ENCODE measurements around the gene P2RY8. TPM values are rescaled to one million over a fixed set of nuclear protein-coding genes. Genes with fewer than 3 reads are reported as not detected.

P2RY8 gene
- total RNA-seq, 2 experiments from 2014 or later, result 139 TPM

GRCh38 chrX:1488745-1489144 lies 48.2 kb downstream of the P2RY8 start:
- Histone ChIP-seq H3K9me3 (ENCODE audit: control insufficient read depth in 1 of 2, insufficient read depth in 1 of 2, low read length in 2 of 2) (peaks cover 0 to 6% of the 10 kb centered on the region in 2 experiments), H3K4me1 (ENCODE audit: insufficient read depth, low read length) (peaks cover 15% of the 10 kb centered on the region), H3K27me3 (ENCODE audit: control insufficient read depth in 1 of 2, insufficient read depth in 2 of 2, low read length in 2 of 2) (no peaks in the 10 kb centered on the region), H3K27ac (ENCODE audit: low read depth in 1 of 2, low read length in 2 of 2) (no peak overlapping the region), H3K36me3 (ENCODE audit: insufficient read depth, low read length) (peaks cover 69% of the 10 kb centered on the region), H3K4me3 (ENCODE audit: low read length) (no peak overlapping the region)
- peak overlapping the region; percentile 58 for H3K27ac Mint-ChIP-seq
- H3K4me3 Mint-ChIP-seq, result no peak overlapping the region
- TF ChIP-seq CTCF (IDR thresholded peaks at IDR 0.05), result no peak
- DNase-seq (no peak), ATAC-seq (ENCODE audit: poor library complexity) (no peak)
- POLR2A ChIA-PET, result no interaction called here
- H3K4me1 Mint-ChIP-seq (ENCODE audit: low read depth), result peaks cover 28% of the 10 kb centered on the region
- peaks cover 3% of the 10 kb centered on the region for H3K9me3 Mint-ChIP-seq
- peaks cover 78% of the 10 kb centered on the region for H3K36me3 Mint-ChIP-seq (ENCODE audit: low read depth)
- no peaks in the 10 kb centered on the region for H3K27me3 Mint-ChIP-seq
- intact Hi-C loops (cut with DNase I, micrococcal nuclease), result no loop called here
- CTCF ChIA-PET, result no interaction called here

- DNase-seq, result peak in 2 of 14 experiments; percentile 1 to 21
- Mint-ChIP-seq H3K9me3 (peaks cover 3% of the 10 kb centered on the region), H3K27ac (peak overlapping the region; percentile 58), H3K4me1 (ENCODE audit: low read depth) (peaks cover 23% of the 10 kb centered on the region), H3K36me3 (ENCODE audit: low read depth) (peaks cover 74% of the 10 kb centered on the region), H3K4me3 (no peak overlapping the region), H3K27me3 (no peaks in the 10 kb centered on the region)
- no peak for ATAC-seq (ENCODE audit: poor library complexity)
- intact Hi-C loops (cut with DNase I, micrococcal nuclease), result no loop called here
- Histone ChIP-seq H3K9me3 (ENCODE audit: control insufficient read depth in 1 of 2, insufficient read depth in 1 of 2, low read length in 2 of 2) (peaks cover 0 to 6% of the 10 kb centered on the region in 2 experiments), H3K4me3 (ENCODE audit: low read length) (no peak overlapping the region), H3K36me3 (ENCODE audit: insufficient read depth, low read length) (peaks cover 71% of the 10 kb centered on the region), H3K27me3 (ENCODE audit: control insufficient read depth in 1 of 2, insufficient read depth in 2 of 2, low read length in 2 of 2) (no peaks in the 10 kb centered on the region), H3K4me1 (ENCODE audit: insufficient read depth, low read length) (peaks cover 15% of the 10 kb centered on the region), H3K27ac (ENCODE audit: low read depth in 1 of 2, low read length in 2 of 2) (no peak overlapping the region)
- no peak for TF ChIP-seq CTCF (IDR thresholded peaks at IDR 0.05)
- POLR2A ChIA-PET, result no interaction called here
- CTCF ChIA-PET, result no interaction called here
These were observed 48.8 kb downstream of the P2RY8 start for GRCh38 chrX:1488141-1488540.

- Mint-ChIP-seq H3K4me1 (ENCODE audit: low read depth) (peaks cover 21% of the 10 kb centered on the region), H3K27me3 (no peaks in the 10 kb centered on the region), H3K4me3 (no peak overlapping the region), H3K9me3 (peaks cover 3% of the 10 kb centered on the region), H3K27ac (peak overlapping the region; percentile 64), H3K36me3 (ENCODE audit: low read depth) (peaks cover 70% of the 10 kb centered on the region)
- peaks cover 68% of the 10 kb centered on the region for H3K36me3 ChIP-seq (ENCODE audit: insufficient read depth, low read length)
- H3K27me3 ChIP-seq (ENCODE audit: control insufficient read depth in 1 of 2, insufficient read depth in 2 of 2, low read length in 2 of 2), result no peaks in the 10 kb centered on the region
- no peak overlapping the region for H3K4me3 ChIP-seq (ENCODE audit: low read length)
- ATAC-seq (ENCODE audit: poor library complexity) (no peak), DNase-seq (peak in 2 of 14 experiments; percentile 1 to 22)
- POLR2A ChIA-PET, result no interaction called here
- peaks cover 0 to 6% of the 10 kb centered on the region in 2 experiments for H3K9me3 ChIP-seq (ENCODE audit: control insufficient read depth in 1 of 2, insufficient read depth in 1 of 2, low read length in 2 of 2)
- intact Hi-C loops (cut with DNase I, micrococcal nuclease), result no loop called here
- H3K27ac ChIP-seq (ENCODE audit: low read depth in 1 of 2, low read length in 2 of 2), result peak overlapping the region in 1 of 2 donors; percentile 38
- TF ChIP-seq CTCF (IDR thresholded peaks at IDR 0.05), result no peak
- CTCF ChIA-PET, result no interaction called here
- H3K4me1 ChIP-seq (ENCODE audit: insufficient read depth, low read length), result peaks cover 17% of the 10 kb centered on the region
These were observed 49.6 kb downstream of the P2RY8 start for GRCh38 chrX:1487401-1487800.
